HL-60 (cell line): ENCODE data around the gene RNF151.
"Not testable (repeated sequence)": the region's sequence is repeated elsewhere in the genome, so short reads cannot be mapped to it uniquely, and the experiment has no call there.

Experiments used
- CTCF ChIP-seq: IDR thresholded peaks from one replicate; pipeline ENCODE4 v1.5.1; 2011; ENCODE audit warnings: low read length, control low read depth, inconsistent platforms; ENCODE audit not compliant: insufficient read depth
- GABPA ChIP-seq: IDR thresholded peaks from 2 replicates; pipeline ENCODE4 v1.6.1; 2012; ENCODE audit warnings: low read depth
- SPI1 ChIP-seq: IDR thresholded peaks from 2 replicates; pipeline ENCODE4 v1.6.1; 2012; ENCODE audit warnings: low read depth, mild to moderate bottlenecking, borderline replicate concordance

- not testable (repeated sequence) for TF ChIP-seq CTCF, GABPA, SPI1
Measured at GRCh38 chr16:1962161-1963153, 4.2 kb upstream of the RNF151 start.
